A549 (cell line): ENCODE measurements around the gene LMAN1L.

Experiments used
- CTCF ChIP-seq: fragments of >200 bp; sonication (Bioruptor Twin); formaldehyde crosslinking; IDR thresholded peaks from 3 replicates; pipeline ENCODE4 v1.5.1; 2016
- EP300 ChIP-seq, 2 experiments: fragments of >200 bp; sonication (Bioruptor Twin); formaldehyde crosslinking; IDR thresholded peaks; 2 replicates in 1 of 2; 3 replicates in 1 of 2; pipeline ENCODE4 v1.6.1; 2016 to 2017
- MAFK ChIP-seq: fragments of 450-650 bp; IDR thresholded peaks from 2 replicates; pipeline ENCODE4 v1.6.1; 2014; ENCODE audit not compliant: partially characterized antibody
- POLR2A ChIP-seq: IDR thresholded peaks from 2 replicates; pipeline ENCODE4 v1.6.1; 2012; ENCODE audit warnings: mild to moderate bottlenecking, low read length
- RARB ChIP-seq: fragments of 250-450 bp; sonication (Bioruptor Pico); IDR thresholded peaks from 2 replicates; pipeline ENCODE4 v1.8.0; 2021; ENCODE audit warnings: mild to moderate bottlenecking, moderate library complexity
- RCOR1 ChIP-seq: fragments of 150-350 bp; IDR thresholded peaks from 2 replicates; pipeline ENCODE4 v1.6.1; 2014; ENCODE audit warnings: antibody characterized with exemption, low read length, low read depth
- SMC3 ChIP-seq: fragments of >200 bp; sonication (Bioruptor Twin); formaldehyde crosslinking; IDR thresholded peaks from 3 replicates; pipeline ENCODE4 v1.6.1; 2018; ENCODE audit warnings: inconsistent platforms
- USF2 ChIP-seq: fragments of 450-650 bp; IDR thresholded peaks from 2 replicates; pipeline ENCODE4 v1.6.1; 2014; ENCODE audit warnings: antibody characterized with exemption

GRCh38 chr15:74857082-74857655 lies 44.5 kb downstream of the LMAN1L start:
- TF ChIP-seq POLR2A (no peak), MAFK (no peak), SMC3 (no peak), CTCF (no peak), EP300 (IDR thresholded peaks at IDR 0.05) (no peak), RCOR1 (no peak), RARB (CRISPR knock-in tag) (no peak), USF2 (no peak)
